ENCODE measurements around the gene SYT1.

Gene SYT1

DNA sequence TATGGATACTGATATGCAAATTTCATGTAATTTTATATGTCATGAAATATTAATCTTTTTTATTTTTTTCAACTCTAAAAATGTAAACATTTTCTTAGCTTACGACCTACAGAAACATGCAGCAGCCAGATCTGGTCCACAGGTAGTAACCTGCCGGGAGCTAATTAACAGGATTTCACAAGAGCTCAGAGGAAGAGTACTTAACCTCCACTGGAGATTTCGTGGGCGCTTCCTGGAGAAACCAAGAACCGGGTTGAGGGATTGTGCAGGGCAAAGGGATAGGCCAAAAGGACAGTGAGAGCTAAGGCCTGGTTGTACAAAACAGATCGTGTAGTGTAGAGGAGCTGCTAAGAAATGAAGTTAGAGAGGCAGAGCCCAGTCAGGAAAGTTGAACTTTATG is 510.5 kb downstream of the SYT1 start:
- Histone ChIP-seq H3K4me1 (ENCODE audit: control insufficient read depth, insufficient read depth, low read length) (no peaks in the 10 kb centered on the region), H3K36me3 (ENCODE audit: control insufficient read depth, insufficient read depth, low read length) (no peaks in the 10 kb centered on the region), H3K9me3 (ENCODE audit: control insufficient read depth, insufficient read depth, low read length) (no peaks in the 10 kb centered on the region), H3K4me3 (ENCODE audit: low read length) (no peak overlapping the region), H3K27ac (ENCODE audit: low read length) (no peak overlapping the region), H3K27me3 (ENCODE audit: control insufficient read depth, insufficient read depth, low read length) (no peaks in the 10 kb centered on the region)
- DNase-seq (ENCODE audit: low read depth, low spot score): no peak
- no CpG with 5 or more reads among the region's 6 CpGs for WGBS (ENCODE audit: insufficient coverage, insufficient read length)

DNA sequence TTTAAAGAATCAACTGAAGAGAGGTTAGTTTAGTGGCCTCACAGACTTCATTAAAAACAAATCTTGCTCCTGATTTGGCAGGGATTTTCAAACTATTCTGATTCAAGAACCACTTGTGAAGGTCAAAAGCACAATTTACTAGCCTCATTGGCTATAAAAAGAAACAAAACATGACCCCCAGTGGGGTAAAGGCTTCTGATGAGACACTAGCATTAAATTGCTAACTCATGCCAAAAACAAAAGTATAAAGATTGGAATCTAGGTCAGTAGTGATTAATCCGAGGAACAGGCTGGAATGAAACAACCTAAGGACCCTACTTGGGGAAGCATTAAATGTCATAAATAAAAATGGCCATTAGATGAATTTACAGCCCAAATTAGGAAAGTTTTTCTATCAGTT is 513.9 kb downstream of the SYT1 start:
- Histone ChIP-seq H3K4me1 (ENCODE audit: control insufficient read depth, insufficient read depth, low read length) (peaks cover 4% of the 10 kb centered on the region; the same call in 1 of the 2 replicates), H3K9me3 (ENCODE audit: control insufficient read depth, insufficient read depth, low read length) (no peaks in the 10 kb centered on the region), H3K27ac (ENCODE audit: low read length) (no peak overlapping the region), H3K36me3 (ENCODE audit: control insufficient read depth, insufficient read depth, low read length) (no peaks in the 10 kb centered on the region), H3K4me3 (ENCODE audit: low read length) (no peak overlapping the region), H3K27me3 (ENCODE audit: control insufficient read depth, insufficient read depth, low read length) (no peaks in the 10 kb centered on the region)
- WGBS (ENCODE audit: insufficient coverage, insufficient read length): no CpG with 5 or more reads among the region's 1 CpG
- DNase-seq (ENCODE audit: low read depth, low spot score): no peak

DNA sequence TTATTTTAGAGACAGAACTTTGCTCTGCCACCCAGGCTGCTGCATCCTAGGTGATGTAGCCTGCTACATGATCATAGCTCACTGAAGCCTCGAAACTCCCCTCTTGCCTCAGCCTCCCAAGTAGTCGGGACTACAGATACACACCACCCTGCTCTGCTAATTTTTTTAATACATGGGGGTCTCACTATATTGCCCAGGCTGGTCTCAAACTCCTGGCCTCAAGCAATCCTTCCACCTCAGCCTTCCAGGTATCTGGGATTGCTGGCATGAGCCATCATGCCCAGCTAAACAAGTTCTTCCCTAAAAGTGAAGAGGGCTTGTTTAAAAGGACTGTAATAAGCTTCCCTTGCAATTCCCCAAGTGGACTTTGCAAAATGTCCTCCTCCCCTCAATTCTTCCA is 515.8 kb downstream of the SYT1 start:
- no peaks in the 10 kb centered on the region for H3K36me3 ChIP-seq (ENCODE audit: control insufficient read depth, insufficient read depth, low read length)
- no CpG with 5 or more reads among the region's 2 CpGs for WGBS (ENCODE audit: insufficient coverage, insufficient read length)
- peaks cover 4% of the 10 kb centered on the region; the same call in 1 of the 2 replicates for H3K4me1 ChIP-seq (ENCODE audit: control insufficient read depth, insufficient read depth, low read length)
- no peaks in the 10 kb centered on the region for H3K9me3 ChIP-seq (ENCODE audit: control insufficient read depth, insufficient read depth, low read length)
- no peak overlapping the region for H3K4me3 ChIP-seq (ENCODE audit: low read length)
- H3K27ac ChIP-seq (ENCODE audit: low read length): no peak overlapping the region
- no peaks in the 10 kb centered on the region for H3K27me3 ChIP-seq (ENCODE audit: control insufficient read depth, insufficient read depth, low read length)
- DNase-seq (ENCODE audit: low read depth, low spot score): no peak

DNA sequence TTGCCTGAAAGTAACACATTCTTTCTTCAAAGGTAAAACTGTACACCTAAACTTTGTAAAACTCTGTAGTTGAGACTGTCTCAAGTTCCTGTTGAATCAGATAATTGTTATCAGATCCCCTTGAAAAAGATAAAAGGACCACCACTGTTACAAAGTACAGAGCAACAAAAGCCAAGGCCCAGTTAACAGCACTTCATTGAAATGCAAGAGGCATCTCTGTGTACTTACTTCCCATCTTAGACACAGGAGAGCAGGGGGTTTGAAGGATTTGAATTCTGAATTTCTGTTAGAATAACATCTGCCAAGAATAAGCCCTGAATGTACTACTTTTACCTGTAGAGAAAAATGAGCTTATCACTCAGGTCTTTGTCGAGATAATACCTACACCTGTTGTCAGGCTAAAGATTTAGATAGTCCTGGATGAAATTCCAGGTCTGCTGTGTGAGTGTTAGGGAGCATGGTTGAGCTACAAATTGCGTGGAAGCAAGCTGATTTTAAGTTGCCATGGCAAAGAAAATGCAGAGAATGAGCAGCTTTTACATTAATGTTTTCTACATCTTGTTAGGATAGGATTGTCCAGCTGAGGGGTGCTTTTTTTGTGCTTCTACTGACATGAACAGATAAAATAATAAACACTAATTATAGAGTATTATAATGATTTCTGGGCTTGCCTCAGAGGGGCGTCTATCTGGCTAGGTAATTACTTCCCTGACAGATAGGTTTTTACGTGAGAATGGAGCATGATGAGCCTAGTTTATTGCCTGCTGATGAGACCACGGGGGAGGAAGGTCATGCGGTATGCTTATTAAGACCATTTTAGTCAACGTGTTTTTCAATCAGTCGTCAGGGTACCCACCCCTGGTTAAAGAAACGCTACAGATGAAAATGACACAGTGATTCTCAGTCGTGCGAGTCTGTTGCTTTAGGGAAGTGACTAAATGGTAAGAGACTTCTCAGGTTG is 517.0 kb downstream of the SYT1 start:
- no CpG with 5 or more reads among the region's 11 CpGs for WGBS (ENCODE audit: insufficient coverage, insufficient read length)
- DNase-seq (ENCODE audit: low read depth, low spot score): no peak
- Histone ChIP-seq H3K27me3 (ENCODE audit: control insufficient read depth, insufficient read depth, low read length) (no peaks in the 10 kb centered on the region), H3K27ac (ENCODE audit: low read length) (no peak overlapping the region), H3K9me3 (ENCODE audit: control insufficient read depth, insufficient read depth, low read length) (no peaks in the 10 kb centered on the region), H3K4me3 (ENCODE audit: low read length) (no peak overlapping the region), H3K36me3 (ENCODE audit: control insufficient read depth, insufficient read depth, low read length) (no peaks in the 10 kb centered on the region), H3K4me1 (ENCODE audit: control insufficient read depth, insufficient read depth, low read length) (peaks cover 4% of the 10 kb centered on the region; the same call in 1 of the 2 replicates)

DNA sequence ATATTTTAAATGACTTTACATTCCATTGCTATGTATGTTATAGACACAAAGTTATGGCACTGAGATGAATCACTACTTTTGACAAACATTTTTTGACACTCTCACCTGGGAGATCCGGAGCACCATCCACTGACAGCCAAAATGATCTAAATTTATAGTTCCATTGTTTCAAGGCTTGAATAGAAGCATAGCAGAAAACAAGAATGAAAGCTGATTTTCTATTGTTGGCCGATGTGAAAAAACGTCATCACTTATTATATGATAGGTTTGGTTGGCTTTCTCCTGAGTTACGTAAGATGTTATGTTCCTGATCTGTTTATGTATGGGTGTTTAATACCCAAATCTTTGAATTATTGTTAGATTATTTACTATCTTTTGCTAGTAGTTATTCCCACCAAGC is 520.0 kb downstream of the SYT1 start:
- H3K4me3 ChIP-seq (ENCODE audit: low read length): no peak overlapping the region

DNA sequence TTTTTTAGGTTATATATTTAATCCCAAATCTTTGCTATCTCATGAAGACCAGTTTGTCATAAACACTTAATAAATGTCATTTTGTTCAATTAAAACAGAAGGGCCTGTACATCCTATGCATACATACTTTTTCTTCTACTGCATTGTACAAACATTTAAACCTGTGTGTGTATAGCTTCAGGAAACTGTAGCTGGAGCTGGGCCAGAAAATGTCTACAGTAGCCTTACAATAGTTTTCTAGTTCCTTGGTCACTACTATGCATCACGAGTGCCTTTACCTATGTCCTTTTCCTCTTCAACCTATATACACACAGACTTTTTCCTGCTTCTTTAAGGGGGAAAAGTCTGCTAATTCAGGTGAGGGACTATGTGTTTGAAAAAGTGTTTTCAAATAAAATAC is 523.4 kb downstream of the SYT1 start:
- no peak for DNase-seq (ENCODE audit: low read depth, low spot score)
- H3K27ac ChIP-seq (ENCODE audit: low read length): no peak overlapping the region
- H3K27me3 ChIP-seq (ENCODE audit: control insufficient read depth, insufficient read depth, low read length): no peaks in the 10 kb centered on the region
- H3K4me1 ChIP-seq (ENCODE audit: control insufficient read depth, insufficient read depth, low read length): no peaks in the 10 kb centered on the region
- H3K4me3 ChIP-seq (ENCODE audit: low read length): no peak overlapping the region
- WGBS (ENCODE audit: insufficient coverage, insufficient read length): no CpG with 5 or more reads among the region's 1 CpG
- H3K36me3 ChIP-seq (ENCODE audit: control insufficient read depth, insufficient read depth, low read length): no peaks in the 10 kb centered on the region
- no peaks in the 10 kb centered on the region for H3K9me3 ChIP-seq (ENCODE audit: control insufficient read depth, insufficient read depth, low read length)

More for the DNA sequence above, 520.0 kb downstream of the SYT1 start:
- Histone ChIP-seq H3K4me1 (ENCODE audit: control insufficient read depth, insufficient read depth, low read length) (peaks cover 4% of the 10 kb centered on the region; the same call in 1 of the 2 replicates), H3K27me3 (ENCODE audit: control insufficient read depth, insufficient read depth, low read length) (no peaks in the 10 kb centered on the region), H3K27ac (ENCODE audit: low read length) (no peak overlapping the region), H3K9me3 (ENCODE audit: control insufficient read depth, insufficient read depth, low read length) (no peaks in the 10 kb centered on the region), H3K36me3 (ENCODE audit: control insufficient read depth, insufficient read depth, low read length) (no peaks in the 10 kb centered on the region)
- no peak for DNase-seq (ENCODE audit: low read depth, low spot score)
- no CpG with 5 or more reads among the region's 4 CpGs for WGBS (ENCODE audit: insufficient coverage, insufficient read length)

DNA sequence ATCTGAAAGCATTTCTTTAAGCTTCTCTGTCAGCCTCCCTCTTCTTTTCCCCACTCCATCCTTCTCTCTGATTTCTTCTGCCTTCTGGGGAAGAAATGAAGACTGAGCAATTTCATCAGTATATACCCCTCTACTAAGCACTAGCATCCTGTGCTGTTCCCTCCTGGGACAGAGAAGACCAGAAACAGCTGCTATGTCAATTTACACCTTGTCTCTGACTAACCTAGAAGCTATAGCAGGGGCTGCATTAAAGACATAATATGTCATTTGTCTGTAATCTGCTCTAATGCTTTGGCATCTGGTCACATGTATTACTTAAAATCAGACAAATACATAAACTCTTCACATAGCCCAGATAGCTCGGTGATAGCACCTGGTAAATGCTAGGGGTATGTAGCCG is 529.3 kb downstream of the SYT1 start:
- Histone ChIP-seq H3K27ac (ENCODE audit: low read length) (no peak overlapping the region), H3K36me3 (ENCODE audit: control insufficient read depth, insufficient read depth, low read length) (no peaks in the 10 kb centered on the region), H3K4me1 (ENCODE audit: control insufficient read depth, insufficient read depth, low read length) (no peaks in the 10 kb centered on the region), H3K4me3 (ENCODE audit: low read length) (no peak overlapping the region), H3K9me3 (ENCODE audit: control insufficient read depth, insufficient read depth, low read length) (no peaks in the 10 kb centered on the region), H3K27me3 (ENCODE audit: control insufficient read depth, insufficient read depth, low read length) (no peaks in the 10 kb centered on the region)
- no CpG with 5 or more reads among the region's 2 CpGs for WGBS (ENCODE audit: insufficient coverage, insufficient read length)
- no peak for DNase-seq (ENCODE audit: low read depth, low spot score)

DNA sequence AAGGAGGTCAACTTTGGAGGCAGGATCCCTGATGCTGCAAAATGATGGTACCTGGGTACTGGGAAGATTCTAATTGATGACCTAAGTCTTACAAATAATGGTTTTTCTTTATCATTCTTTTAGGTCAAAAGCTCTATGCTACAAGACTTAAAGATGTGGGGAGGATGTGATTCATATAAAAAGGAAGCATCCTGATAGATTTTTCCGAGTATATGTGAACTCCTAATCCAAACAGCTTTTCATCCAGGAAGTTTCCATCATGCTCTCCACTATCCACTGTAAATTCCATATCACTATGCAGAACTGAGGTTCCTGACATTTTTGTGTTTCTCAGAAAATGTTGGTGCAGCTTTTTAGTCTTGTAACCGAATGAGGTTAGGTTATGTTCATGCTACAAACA is 533.0 kb downstream of the SYT1 start:
- Histone ChIP-seq H3K27me3 (ENCODE audit: control insufficient read depth, insufficient read depth, low read length) (no peaks in the 10 kb centered on the region), H3K9me3 (ENCODE audit: control insufficient read depth, insufficient read depth, low read length) (no peaks in the 10 kb centered on the region), H3K36me3 (ENCODE audit: control insufficient read depth, insufficient read depth, low read length) (no peaks in the 10 kb centered on the region), H3K4me3 (ENCODE audit: low read length) (no peak overlapping the region), H3K4me1 (ENCODE audit: control insufficient read depth, insufficient read depth, low read length) (no peaks in the 10 kb centered on the region), H3K27ac (ENCODE audit: low read length) (no peak overlapping the region)
- no CpG with 5 or more reads among the region's 2 CpGs for WGBS (ENCODE audit: insufficient coverage, insufficient read length)
- no peak for DNase-seq (ENCODE audit: low read depth, low spot score)

DNA sequence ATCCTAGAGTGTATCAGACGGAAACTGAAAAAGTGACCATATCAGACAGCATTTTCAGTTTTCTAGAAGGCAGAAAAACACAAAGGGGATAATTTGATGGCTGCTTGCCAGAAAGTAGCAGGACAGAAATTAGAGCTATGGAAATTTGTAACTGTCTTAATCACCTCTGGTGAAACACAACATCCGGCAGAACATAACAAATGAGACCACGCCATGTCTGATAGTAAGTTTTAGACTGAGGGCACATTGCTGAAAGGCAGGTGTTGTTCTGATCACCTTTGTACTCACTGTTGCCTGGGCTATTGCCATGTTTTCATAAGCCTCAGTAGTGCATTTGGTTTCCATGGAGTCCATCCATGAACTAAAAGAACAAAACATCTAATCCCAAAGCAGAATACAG is 535.9 kb downstream of the SYT1 start:
- Histone ChIP-seq H3K27ac (ENCODE audit: low read length) (no peak overlapping the region), H3K36me3 (ENCODE audit: control insufficient read depth, insufficient read depth, low read length) (no peaks in the 10 kb centered on the region), H3K9me3 (ENCODE audit: control insufficient read depth, insufficient read depth, low read length) (no peaks in the 10 kb centered on the region), H3K4me3 (ENCODE audit: low read length) (no peak overlapping the region), H3K4me1 (ENCODE audit: control insufficient read depth, insufficient read depth, low read length) (no peaks in the 10 kb centered on the region), H3K27me3 (ENCODE audit: control insufficient read depth, insufficient read depth, low read length) (no peaks in the 10 kb centered on the region)
- WGBS (ENCODE audit: insufficient coverage, insufficient read length): no CpG with 5 or more reads among the region's 3 CpGs
- DNase-seq (ENCODE audit: low read depth, low spot score): no peak

DNA sequence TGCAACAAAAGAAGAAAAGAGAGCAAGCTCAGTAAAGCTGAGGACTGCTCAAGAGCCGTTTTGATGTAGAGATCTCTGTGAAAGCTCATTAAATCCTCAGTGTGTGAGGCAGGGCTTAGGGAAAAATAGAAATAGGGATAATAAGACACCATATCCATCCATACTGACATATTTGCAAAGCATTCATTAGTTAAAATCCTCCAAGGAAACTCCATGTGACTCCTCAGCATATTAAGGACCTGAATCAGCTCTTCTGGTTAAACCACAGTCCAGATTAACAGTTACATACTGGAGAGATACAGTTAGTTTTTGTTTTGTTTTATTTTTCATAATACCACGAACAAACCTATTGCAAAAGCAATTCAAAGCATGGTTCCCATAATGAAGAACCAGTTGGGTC is 538.0 kb downstream of the SYT1 start:
- no CpG with 5 or more reads among the region's 2 CpGs for WGBS (ENCODE audit: insufficient coverage, insufficient read length)
- Histone ChIP-seq H3K4me1 (ENCODE audit: control insufficient read depth, insufficient read depth, low read length) (no peaks in the 10 kb centered on the region; the same call in 1 of the 2 replicates), H3K36me3 (ENCODE audit: control insufficient read depth, insufficient read depth, low read length) (no peaks in the 10 kb centered on the region), H3K27me3 (ENCODE audit: control insufficient read depth, insufficient read depth, low read length) (no peaks in the 10 kb centered on the region), H3K9me3 (ENCODE audit: control insufficient read depth, insufficient read depth, low read length) (no peaks in the 10 kb centered on the region), H3K4me3 (ENCODE audit: low read length) (no peak overlapping the region), H3K27ac (ENCODE audit: low read length) (no peak overlapping the region)
- no peak for DNase-seq (ENCODE audit: low read depth, low spot score)

DNA sequence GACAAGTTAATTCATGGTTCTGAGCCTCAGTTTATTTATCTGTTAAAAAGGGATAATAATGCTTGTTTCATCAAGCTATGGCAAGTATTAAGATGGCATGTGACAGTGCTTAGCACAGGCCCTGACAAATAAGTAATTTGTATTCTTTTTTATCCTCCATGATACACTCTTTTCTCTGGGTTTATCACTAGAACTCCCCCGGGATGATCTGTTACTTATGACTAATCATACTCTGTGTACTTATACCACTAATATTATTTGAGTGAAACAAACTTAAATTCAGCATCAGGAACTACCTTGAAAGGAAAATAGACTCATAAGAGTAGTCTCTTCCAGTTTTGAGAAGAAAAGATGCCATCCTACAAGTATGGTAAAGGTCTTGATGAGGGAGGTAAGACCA is 542.4 kb downstream of the SYT1 start:
- DNase-seq (ENCODE audit: low read depth, low spot score): no peak
- Histone ChIP-seq H3K36me3 (ENCODE audit: control insufficient read depth, insufficient read depth, low read length) (no peaks in the 10 kb centered on the region), H3K27me3 (ENCODE audit: control insufficient read depth, insufficient read depth, low read length) (no peaks in the 10 kb centered on the region), H3K27ac (ENCODE audit: low read length) (no peak overlapping the region), H3K9me3 (ENCODE audit: control insufficient read depth, insufficient read depth, low read length) (no peaks in the 10 kb centered on the region), H3K4me1 (ENCODE audit: control insufficient read depth, insufficient read depth, low read length) (peaks cover 2% of the 10 kb centered on the region; the same call in 1 of the 2 replicates), H3K4me3 (ENCODE audit: low read length) (no peak overlapping the region)
- WGBS (ENCODE audit: insufficient coverage, insufficient read length): no CpG with 5 or more reads among the region's 1 CpG

Measured in iPS DF 6.9 (cell line).